ENCODE results near the gene TOB1. TPM values are rescaled to one million over a fixed set of nuclear protein-coding genes. Genes with fewer than 3 reads are reported as not detected.

Gene TOB1
- total RNA-seq, 4 donors from 2014 or later = 48.6 to 142 (median 81.3) TPM

- H3K4me1 ChIP-seq = peaks cover 2 to 52% (median 26%) of the 10 kb centered on the region in 4 donors
- DNase-seq (ENCODE audit: low spot score in 2 of 2) = no peak
- H3K9me3 ChIP-seq = no peaks in the 10 kb centered on the region
- TF ChIP-seq EP300 (IDR thresholded peaks at IDR 0.05) (no peak), POLR2A (IDR thresholded peaks at IDR 0.05) (no peak)
- TF ChIP-seq, protein P1, sequence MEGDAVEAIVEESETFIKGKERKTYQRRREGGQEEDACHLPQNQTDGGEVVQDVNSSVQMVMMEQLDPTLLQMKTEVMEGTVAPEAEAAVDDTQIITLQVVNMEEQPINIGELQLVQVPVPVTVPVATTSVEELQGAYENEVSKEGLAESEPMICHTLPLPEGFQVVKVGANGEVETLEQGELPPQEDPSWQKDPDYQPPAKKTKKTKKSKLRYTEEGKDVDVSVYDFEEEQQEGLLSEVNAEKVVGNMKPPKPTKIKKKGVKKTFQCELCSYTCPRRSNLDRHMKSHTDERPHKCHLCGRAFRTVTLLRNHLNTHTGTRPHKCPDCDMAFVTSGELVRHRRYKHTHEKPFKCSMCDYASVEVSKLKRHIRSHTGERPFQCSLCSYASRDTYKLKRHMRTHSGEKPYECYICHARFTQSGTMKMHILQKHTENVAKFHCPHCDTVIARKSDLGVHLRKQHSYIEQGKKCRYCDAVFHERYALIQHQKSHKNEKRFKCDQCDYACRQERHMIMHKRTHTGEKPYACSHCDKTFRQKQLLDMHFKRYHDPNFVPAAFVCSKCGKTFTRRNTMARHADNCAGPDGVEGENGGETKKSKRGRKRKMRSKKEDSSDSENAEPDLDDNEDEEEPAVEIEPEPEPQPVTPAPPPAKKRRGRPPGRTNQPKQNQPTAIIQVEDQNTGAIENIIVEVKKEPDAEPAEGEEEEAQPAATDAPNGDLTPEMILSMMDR (IDR thresholded peaks at IDR 0.05) = no peak
- H3K36me3 ChIP-seq = no peaks in the 10 kb centered on the region
- 88 to 89% methylated on average over 4 of the region's 4 CpGs for WGBS, 2 donors
- H3K4me3 ChIP-seq = no peak overlapping the region
- H3K27ac ChIP-seq = no peak overlapping the region
- no peaks in the 10 kb centered on the region for H3K27me3 ChIP-seq
Measured at GRCh38 chr17:50906443-50906842, 40.3 kb upstream of the TOB1 start.

DNA sequence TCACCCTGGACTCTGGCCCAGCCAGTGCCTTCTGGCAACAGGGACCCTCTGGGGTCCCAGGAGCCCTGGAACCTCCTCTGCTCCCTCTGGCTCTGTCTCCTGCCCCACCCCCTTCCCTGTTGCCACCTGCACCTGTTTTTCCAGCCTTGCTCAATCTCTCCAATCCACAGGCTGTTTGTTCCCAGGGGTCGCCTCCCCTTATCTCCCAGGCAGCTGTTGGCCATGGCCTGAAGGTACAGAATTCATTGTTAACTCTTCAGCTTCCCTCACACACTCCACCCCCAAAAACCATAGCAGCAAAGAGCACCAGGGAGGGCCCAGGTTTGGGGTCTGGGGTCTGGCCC, 39.3 kb upstream of the TOB1 start:
- peaks cover 2 to 46% (median 26%) of the 10 kb centered on the region in 4 donors for H3K4me1 ChIP-seq
- no peaks in the 10 kb centered on the region for H3K36me3 ChIP-seq
- DNase-seq (ENCODE audit: low spot score in 2 of 2) = no peak
- TF ChIP-seq, protein P1 (IDR thresholded peaks at IDR 0.05) = no peak
- TF ChIP-seq POLR2A (IDR thresholded peaks at IDR 0.05) (no peak), EP300 (IDR thresholded peaks at IDR 0.05) (no peak)
- H3K9me3 ChIP-seq = no peaks in the 10 kb centered on the region
- H3K27ac ChIP-seq = peak overlapping the region; percentile 69 to 95 (median 90)
- H3K27me3 ChIP-seq = no peaks in the 10 kb centered on the region
- 64 to 68% methylated on average over 1 of the region's 1 CpG for WGBS, 2 donors
- H3K4me3 ChIP-seq = no peak overlapping the region

DNA sequence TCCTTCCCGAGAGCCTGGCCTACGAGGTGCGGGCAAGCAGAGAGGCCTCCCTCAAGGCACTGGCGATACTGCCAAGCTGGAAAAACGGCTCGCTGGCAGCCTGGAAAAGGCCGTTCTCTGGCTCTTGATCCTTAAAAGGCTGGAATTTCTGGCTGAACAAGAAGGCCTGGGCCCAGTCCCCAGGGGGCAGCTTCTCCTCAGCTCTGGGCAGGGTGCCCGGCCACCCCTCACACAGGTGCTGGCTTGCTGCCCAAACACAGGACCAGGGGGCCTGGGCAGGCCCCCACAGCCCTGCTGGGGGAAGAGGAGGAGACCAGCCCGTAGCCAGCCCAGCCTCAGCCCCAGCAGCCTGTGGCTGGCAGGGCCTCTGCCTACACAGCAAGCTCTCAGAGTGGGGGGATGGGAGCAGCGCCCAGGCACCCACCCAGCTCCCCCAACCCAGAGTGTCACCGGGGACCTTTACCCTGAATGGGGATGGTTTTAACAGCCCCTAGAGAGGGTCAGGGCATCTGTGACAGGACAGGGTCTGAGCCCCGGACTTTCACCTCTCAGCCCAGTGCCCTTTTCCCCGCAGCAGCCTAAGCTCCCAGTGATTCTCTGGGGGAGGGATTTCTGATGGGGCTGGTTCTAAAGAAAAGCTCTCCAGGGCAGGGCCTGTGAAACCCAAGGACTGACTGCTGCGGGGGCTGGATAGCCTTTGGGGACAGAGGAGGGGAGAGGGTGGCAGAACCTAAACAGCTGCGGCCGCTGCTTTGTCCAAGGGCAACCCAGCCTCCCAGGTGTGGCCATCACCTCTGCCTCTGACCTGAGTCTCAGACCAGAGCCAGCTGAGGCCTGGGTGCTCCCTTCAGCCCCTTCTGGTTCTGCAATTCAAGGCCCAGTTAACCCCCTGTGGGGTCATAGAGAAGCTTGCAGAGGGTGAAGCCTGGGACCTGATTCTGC, 38.6 kb upstream of the TOB1 start:
- Histone ChIP-seq H3K36me3 (no peaks in the 10 kb centered on the region), H3K9me3 (no peaks in the 10 kb centered on the region), H3K27ac (peak overlapping the region; percentile 69 to 95 (median 90)), H3K4me1 (peaks cover 2 to 39% (median 25%) of the 10 kb centered on the region in 4 donors), H3K27me3 (no peaks in the 10 kb centered on the region), H3K4me3 (no peak overlapping the region)
- no peak for TF ChIP-seq POLR2A (IDR thresholded peaks at IDR 0.05)
- TF ChIP-seq, protein P1 (IDR thresholded peaks at IDR 0.05) = peak in 3 of 5 experiments; percentile 10 to 30 (median 13)
- TF ChIP-seq EP300 (IDR thresholded peaks at IDR 0.05) = peak; percentile 47 to 74
- peak in 1 of 2 donors; percentile 70 for DNase-seq (ENCODE audit: low spot score in 2 of 2)
- WGBS, 2 donors = 20 to 34% methylated on average over 11 to 13 of the region's 16 CpGs

- no peaks in the 10 kb centered on the region for H3K27me3 ChIP-seq
- WGBS, 2 donors = 50 to 59% methylated on average over 10 of the region's 10 CpGs
- H3K9me3 ChIP-seq = no peaks in the 10 kb centered on the region
- peak overlapping the region; percentile 69 to 95 (median 90) for H3K27ac ChIP-seq
- no peak overlapping the region for H3K4me3 ChIP-seq
- no peak for TF ChIP-seq EP300 (IDR thresholded peaks at IDR 0.05)
- TF ChIP-seq, protein P1 (IDR thresholded peaks at IDR 0.05) = no peak
- no peak for TF ChIP-seq POLR2A (IDR thresholded peaks at IDR 0.05)
- H3K4me1 ChIP-seq = peaks cover 2 to 34% (median 25%) of the 10 kb centered on the region in 4 donors
- H3K36me3 ChIP-seq = no peaks in the 10 kb centered on the region
- no peak for DNase-seq (ENCODE audit: low spot score in 2 of 2)
Measured at GRCh38 chr17:50903604-50904517, 37.7 kb upstream of the TOB1 start.
